Peyer's patch (tissue), 4 donors: ENCODE results near the gene FXYD7. TPM values are rescaled to one million over a fixed set of nuclear protein-coding genes. Genes with fewer than 3 reads are reported as not detected.
A peak's percentile ranks its signal among the peaks of the same experiment; 100 is the strongest.

Experiments
- DNase-seq, 3 donors: peaks; one replicate each; pipeline ENCODE4 v3.0.0-alpha.2; 2017 to 2019
- H3K27ac ChIP-seq, 4 donors: fragments of 200-600 bp; sonication (generic); one replicate each; pipeline ENCODE4 v1.5.1; 2016 to 2019
- H3K27me3 ChIP-seq, 2 donors: fragments of 200-600 bp; sonication (generic); one replicate each; pipeline ENCODE4 v1.5.1; 2019
- H3K36me3 ChIP-seq, 3 donors: fragments of 200-600 bp; sonication (generic); one replicate each; pipeline ENCODE4 v1.5.1; 2016 to 2019
- H3K4me1 ChIP-seq, 4 donors: fragments of 200-600 bp; sonication (generic); one replicate each; pipeline ENCODE4 v1.5.1; 2016 to 2019
- H3K4me3 ChIP-seq, 4 donors: fragments of 200-600 bp; sonication (generic); 1 replicate in 3 of 4; 2 replicates in 1 of 4; pipeline ENCODE4 v1.5.1; 2016 to 2019; ENCODE audit warnings: mild to moderate bottlenecking in 1 of 4
- H3K9me3 ChIP-seq, 4 donors: fragments of 200-600 bp; sonication (generic); one replicate each; pipeline ENCODE4 v1.5.1; 2016 to 2019; ENCODE audit warnings: mild to moderate bottlenecking in 1 of 4
- CTCF ChIP-seq, 6 experiments: fragments of 450-650 bp in 4 of 6; fragments of 200-600 bp in 2 of 6; sonication (generic) in 1 of 6; IDR thresholded peaks; one replicate each; pipeline ENCODE4 v1.5.1; 2017 to 2019; ENCODE audit warnings: antibody characterized with exemption in 6 of 6, mild to moderate bottlenecking in 3 of 6, moderate library complexity in 1 of 6
- POLR2A ChIP-seq, 2 donors: fragments of 450-650 bp; IDR thresholded peaks; one replicate each; pipeline ENCODE4 v1.5.1; 2017; ENCODE audit warnings: antibody characterized with exemption in 2 of 2, mild to moderate bottlenecking in 2 of 2, moderate library complexity in 2 of 2
- total RNA-seq, 4 donors: library from RNA; depleted of rRNA; stranded (reverse); fragments of >200 nt; gene quantifications; one replicate each; pipeline ENCODE4 v1.1.0, GENCODE V29; 2016

FXYD7 gene
- total RNA-seq, 4 donors from 2014 or later: not detected

GRCh38 chr19:35136231-35136630, 6.8 kb upstream of the FXYD7 start:
- H3K27ac ChIP-seq: peak overlapping the region in 2 of 4 donors; percentile 5 to 84
- no peak for TF ChIP-seq POLR2A (IDR thresholded peaks at IDR 0.05)
- TF ChIP-seq CTCF (IDR thresholded peaks at IDR 0.05): no peak

GRCh38 chr19:35136977-35137702, 5.9 kb upstream of the FXYD7 start:
- H3K36me3 ChIP-seq: no peaks in the 10 kb centered on the region
- H3K27me3 ChIP-seq: no peaks in the 10 kb centered on the region
- TF ChIP-seq CTCF (IDR thresholded peaks at IDR 0.05) (no peak), POLR2A (IDR thresholded peaks at IDR 0.05) (peak in 1 of 2 donors; percentile 28)
- no peaks in the 10 kb centered on the region for H3K9me3 ChIP-seq
- no peak overlapping the region for H3K4me3 ChIP-seq
- DNase-seq: no peak
- peaks cover 0 to 41% (median 10%) of the 10 kb centered on the region in 4 donors for H3K4me1 ChIP-seq
- peak overlapping the region in 2 of 4 donors; percentile 25 to 84 for H3K27ac ChIP-seq

More at GRCh38 chr19:35136231-35136630, 6.8 kb upstream of the FXYD7 start:
- no peak overlapping the region for H3K4me3 ChIP-seq
- no peak for DNase-seq
- H3K9me3 ChIP-seq: no peaks in the 10 kb centered on the region
- H3K36me3 ChIP-seq: no peaks in the 10 kb centered on the region
- H3K4me1 ChIP-seq: peaks cover 0 to 38% (median 3%) of the 10 kb centered on the region in 4 donors
- no peaks in the 10 kb centered on the region for H3K27me3 ChIP-seq

GRCh38 chr19:35138305-35138892, 4.7 kb upstream of the FXYD7 start, which contains the start of gene FXYD1:
Gene FXYD1, plus strand, starts transcription at chr19:35138824. Its CDS starts 1,256 bp downstream, at chr19:35140080.
- H3K27ac ChIP-seq: peak within 1 kb of the TSS; percentile 57 to 84 (median 77)
- H3K4me1 ChIP-seq: peaks cover 6 to 52% (median 20%) of the 10 kb centered on the region in 4 donors
- H3K36me3 ChIP-seq: no peaks in the 10 kb centered on the region
- DNase-seq: no peak
- no peaks in the 10 kb centered on the region for H3K9me3 ChIP-seq
- H3K27me3 ChIP-seq: peaks cover 0 to 11% of the 10 kb centered on the region in 2 donors
- H3K4me3 ChIP-seq: peak within 1 kb of the TSS; percentile 12 to 52 (median 34)
- no peak for TF ChIP-seq CTCF (IDR thresholded peaks at IDR 0.05)
- no peak for TF ChIP-seq POLR2A (IDR thresholded peaks at IDR 0.05)

DNA sequence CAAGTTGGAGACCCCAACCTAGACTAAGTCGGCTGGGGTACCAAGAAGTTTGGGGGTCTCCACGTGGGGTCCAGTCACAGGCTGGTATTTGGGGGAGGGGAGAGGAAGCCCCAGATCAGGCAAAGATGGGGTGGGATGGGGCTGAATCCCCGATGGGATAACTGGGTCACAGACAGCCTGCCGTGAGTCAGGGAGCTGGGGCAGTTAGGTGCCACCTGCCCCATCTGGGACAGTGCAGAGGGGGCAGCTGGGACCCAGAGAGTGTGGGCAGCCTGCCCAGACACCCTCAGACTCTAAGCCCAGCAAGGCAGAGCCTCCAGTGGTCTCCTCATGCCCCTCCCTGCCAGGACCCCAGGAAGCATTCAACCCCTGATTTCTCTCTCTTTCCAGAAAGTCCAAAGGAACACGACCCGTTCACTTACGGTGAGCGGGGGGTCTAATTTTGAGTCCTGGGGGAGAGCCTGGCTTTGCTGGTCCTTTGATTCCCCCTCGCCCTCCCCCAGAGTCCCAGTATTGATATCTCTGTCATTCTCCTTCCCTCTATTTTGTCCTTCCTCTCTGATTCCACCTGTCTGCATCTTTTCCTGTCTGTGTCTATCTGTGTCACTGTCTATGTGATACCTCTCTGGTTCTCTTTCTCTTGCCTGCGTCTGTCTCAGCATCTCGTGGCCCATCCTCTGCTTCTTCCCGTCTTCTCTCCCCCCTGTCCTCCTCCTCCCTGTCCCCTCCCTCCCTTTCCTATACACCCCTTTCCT, 2.7 kb upstream of the FXYD7 start:
- peak overlapping the region; percentile 12 to 52 (median 34) for H3K4me3 ChIP-seq
- peak in 1 of 3 donors; percentile 48 for DNase-seq
- H3K27me3 ChIP-seq: peaks cover 0 to 13% of the 10 kb centered on the region in 2 donors
- H3K36me3 ChIP-seq: no peaks in the 10 kb centered on the region
- TF ChIP-seq POLR2A (IDR thresholded peaks at IDR 0.05): no peak
- no peak for TF ChIP-seq CTCF (IDR thresholded peaks at IDR 0.05)
- peak overlapping the region; percentile 57 to 84 (median 77) for H3K27ac ChIP-seq
- peaks cover 6 to 48% (median 22%) of the 10 kb centered on the region in 4 donors for H3K4me1 ChIP-seq
- H3K9me3 ChIP-seq: no peaks in the 10 kb centered on the region
